Inferior parietal cortex (tissue), 1 donor: ENCODE results near the gene MME.
"Not testable (repeated sequence)": the region's sequence is repeated elsewhere in the genome, so short reads cannot be mapped to it uniquely, and the experiment has no call there.

ENCODE experiments used
- DNase-seq: peaks from one replicate; pipeline ENCODE4 v3.0.0-alpha.2; 2016; ENCODE audit errors: extremely low spot score

Gene MME

DNA sequence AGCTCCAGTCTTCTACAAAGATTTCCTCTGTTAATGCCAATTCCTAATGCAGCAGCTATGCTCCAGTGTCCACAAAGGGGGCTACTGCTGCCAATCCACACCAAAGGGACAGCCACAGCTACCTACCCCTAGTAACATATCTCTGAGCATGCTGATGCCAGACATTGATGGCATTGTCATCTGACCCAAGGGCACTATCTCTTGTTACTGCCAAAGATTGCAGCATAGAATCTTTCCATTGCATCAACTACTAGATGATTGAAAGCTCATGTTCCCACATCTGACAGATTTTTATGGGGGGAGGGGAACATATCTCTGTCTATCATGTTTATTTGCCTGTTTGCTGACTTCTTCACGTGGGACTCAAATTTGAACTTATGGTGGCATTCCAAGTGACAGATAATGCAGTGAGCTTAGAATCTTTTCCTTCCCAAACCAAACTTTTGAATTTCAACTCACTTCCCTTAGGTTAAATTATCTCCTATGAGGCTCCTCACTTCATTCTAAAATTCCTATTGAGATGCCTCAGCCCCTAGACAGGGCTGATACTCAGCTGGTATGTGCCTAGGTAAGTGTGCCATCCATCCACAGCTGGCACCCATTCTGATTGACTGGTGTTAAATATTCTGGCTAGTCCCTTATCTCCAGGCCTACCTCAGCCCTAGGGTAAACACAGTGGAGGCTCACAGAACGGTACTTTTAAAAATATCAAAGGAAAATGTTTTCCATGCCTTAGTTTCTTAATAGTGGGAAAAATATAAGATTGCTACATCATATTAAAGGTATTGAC, 113.0 kb downstream of the MME start:
- DNase-seq, result no peak

DNA sequence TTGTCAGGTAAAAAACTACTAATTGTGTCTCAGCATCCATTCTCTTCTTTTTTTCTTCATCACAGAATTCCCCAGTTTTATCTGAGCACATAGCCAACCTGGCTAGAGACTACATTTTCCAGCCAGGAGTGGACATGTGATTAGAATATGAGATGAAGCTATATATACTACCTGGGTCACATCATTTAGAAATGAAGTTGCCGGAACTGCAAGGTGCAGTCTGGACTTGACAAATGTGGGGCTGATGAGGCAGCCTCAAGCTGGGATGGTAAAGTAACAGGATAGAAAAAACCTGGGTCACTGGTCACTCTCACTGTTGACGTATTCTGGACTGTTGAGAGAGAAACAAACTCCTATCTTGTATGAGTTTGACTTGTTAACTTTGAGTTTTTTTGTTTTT, 113.7 kb downstream of the MME start:
- DNase-seq, result no peak

- DNase-seq, result no peak
These were observed 115.1 kb downstream of the MME start for GRCh38 chr3:155194973-155195957.

DNA sequence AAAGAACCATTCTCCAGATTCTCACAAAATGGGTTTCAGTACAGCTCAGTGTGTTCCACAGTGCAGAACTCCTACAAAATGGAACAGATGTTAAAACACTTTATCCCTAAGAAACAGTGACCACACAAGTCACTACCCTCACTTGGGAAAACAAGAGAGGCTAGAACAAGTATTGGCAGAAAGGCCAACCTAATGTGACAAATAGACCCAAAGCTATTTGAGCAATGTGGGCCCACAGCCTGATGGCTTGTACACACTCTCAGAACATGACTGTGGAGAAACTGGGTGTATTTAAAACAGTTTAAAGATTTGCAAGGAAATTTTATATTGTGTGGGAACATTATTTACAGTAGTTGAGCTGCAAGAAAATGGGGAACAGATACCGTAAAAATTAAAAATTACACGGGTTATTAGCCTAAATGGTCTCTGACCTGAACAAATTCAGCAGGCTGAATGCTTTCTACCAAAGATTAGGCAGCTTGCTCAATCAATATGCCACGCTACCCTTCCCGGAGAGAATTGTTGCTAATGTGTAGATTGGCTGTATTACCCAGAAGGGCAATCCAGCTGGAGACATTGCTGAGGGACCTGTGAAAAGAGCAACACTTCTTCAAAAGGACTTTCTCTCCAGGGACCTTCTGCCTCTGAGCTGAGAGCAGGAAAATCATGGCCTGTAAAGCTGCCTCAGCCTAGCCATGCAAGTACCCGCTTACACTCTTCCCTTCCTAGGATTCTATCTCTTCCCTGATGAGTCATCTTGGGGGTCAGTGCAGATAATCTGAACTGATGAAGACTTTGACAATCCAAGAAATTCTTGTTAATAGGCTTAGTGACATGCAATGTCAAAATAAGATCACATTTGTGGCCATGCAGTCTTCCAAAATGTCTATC, 116.3 kb downstream of the MME start:
- no peak for DNase-seq

GRCh38 chr3:155197786-155198185, 117.7 kb downstream of the MME start:
- DNase-seq, result no peak

- DNase-seq, result no peak
These were observed 122.5 kb downstream of the MME start for GRCh38 chr3:155202626-155203025.

DNA sequence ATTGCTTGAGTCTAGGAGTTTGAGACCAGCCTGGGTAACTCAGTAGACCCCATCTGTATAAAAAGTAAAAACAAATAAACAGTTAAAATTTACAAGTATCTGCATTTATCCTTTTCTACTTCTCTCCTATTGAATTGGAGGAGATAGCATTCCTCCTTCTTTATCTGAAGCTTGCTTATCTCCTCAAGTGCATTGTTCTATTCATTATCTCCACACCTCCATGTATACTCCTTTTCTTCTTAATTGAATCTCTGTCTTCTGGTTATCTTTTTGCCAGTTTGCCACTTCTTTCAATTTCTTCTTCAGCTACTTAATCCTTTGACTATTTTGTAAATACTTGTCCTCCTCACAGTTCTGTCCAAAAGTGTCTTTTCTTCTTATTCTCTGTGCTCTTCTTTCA, 124.7 kb downstream of the MME start:
- no peak for DNase-seq

- DNase-seq, result no peak
These were observed 128.2 kb downstream of the MME start for GRCh38 chr3:155208183-155208800.

GRCh38 chr3:155210736-155211135, 130.6 kb downstream of the MME start:
- DNase-seq, result no peak

GRCh38 chr3:155211266-155211665, 131.1 kb downstream of the MME start:
- DNase-seq, result no peak

DNA sequence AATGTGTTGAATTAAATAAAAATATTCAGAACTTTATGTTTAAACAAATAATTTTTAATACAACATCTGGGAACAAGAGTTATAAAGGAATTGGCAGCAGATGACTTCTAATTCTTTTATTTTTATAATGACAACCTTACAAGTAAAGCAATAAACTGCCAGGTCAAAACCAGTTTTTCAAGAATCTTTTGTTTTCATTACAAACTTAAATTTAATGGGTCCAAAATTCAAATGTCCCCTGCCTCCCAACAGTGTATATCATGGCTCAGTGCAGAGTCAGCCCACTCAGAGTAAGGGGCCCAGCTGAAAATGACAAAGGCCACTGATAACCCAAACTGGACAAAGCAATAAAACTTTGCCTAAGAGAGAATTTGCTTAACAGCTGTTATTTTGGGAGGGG, 131.8 kb downstream of the MME start:
- DNase-seq, result no peak

DNA sequence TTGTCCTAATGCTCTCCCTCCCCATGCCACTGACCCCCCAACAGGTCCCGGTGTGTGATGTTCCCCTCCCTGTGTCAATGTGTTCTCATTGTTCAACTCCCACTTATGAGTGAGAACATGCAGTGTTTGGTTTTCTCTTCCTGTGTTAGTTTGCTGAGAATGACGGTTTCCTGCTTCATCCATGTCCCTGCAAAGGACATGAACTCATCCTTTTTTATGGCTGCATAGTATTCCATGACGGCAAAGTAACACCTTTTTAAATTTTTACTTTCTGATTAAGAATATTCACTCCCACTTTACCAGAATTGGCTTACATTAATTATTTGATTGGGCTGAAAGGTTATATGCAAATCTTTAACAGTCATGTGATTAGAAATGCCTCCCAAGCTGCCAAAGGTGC, 135.9 kb downstream of the MME start:
- not testable (repeated sequence) for DNase-seq

GRCh38 chr3:155217591-155217990, 137.5 kb downstream of the MME start:
- no peak for DNase-seq

GRCh38 chr3:155218462-155218861, 138.3 kb downstream of the MME start:
- no peak for DNase-seq

GRCh38 chr3:155219106-155219505, 139.0 kb downstream of the MME start:
- no peak for DNase-seq

- no peak for DNase-seq
These were observed 145.3 kb downstream of the MME start for GRCh38 chr3:155225417-155225816.

- DNase-seq, result no peak
These were observed 147.0 kb downstream of the MME start for GRCh38 chr3:155227141-155227540.

DNA sequence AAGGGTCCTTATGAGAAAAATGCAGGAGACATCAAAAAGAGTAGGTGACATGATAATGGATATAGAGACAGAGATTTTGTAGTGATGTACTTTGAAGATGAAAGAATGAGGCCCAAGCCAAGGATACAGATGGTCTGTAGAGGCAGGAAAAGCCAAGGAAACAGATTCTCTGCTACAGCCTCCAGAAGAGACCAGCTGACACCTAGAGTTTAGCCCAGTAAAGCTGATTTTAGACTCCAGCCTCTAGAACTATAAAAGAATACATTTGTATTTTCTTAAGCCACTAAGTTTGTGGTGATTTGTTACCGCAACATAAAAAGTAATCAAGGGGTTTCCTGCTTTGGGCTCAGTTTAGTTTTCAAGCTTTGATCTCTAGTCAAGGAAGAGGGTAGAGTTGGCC, 148.6 kb downstream of the MME start:
- no peak for DNase-seq

- no peak for DNase-seq
These were observed 149.0 kb downstream of the MME start for GRCh38 chr3:155229086-155229485.

- DNase-seq, result no peak
These were observed 150.3 kb downstream of the MME start for GRCh38 chr3:155230382-155230781.

DNA sequence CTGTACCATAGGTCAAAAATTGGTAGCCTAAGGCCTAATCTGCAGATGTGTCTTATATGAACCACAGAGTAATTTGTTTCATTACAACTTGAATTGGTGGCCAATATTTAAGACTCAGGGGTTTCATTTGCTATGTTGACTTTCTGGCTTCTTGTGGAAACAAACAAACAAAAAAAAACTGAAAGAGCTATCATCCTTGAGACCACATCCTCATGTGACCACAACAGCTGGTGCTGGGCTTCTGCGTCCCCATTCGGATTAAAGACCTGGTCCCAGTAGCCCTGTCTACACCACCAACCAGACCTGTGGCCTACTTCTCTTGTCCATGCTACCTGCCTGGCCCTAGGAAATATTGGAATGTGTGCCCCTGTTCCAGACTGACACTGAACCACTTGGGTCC, 151.7 kb downstream of the MME start:
- no peak for DNase-seq
